ENCODE data around the gene MRPL12. TPM values are rescaled to one million over a fixed set of nuclear protein-coding genes. Genes with fewer than 3 reads are reported as not detected.
A peak's percentile ranks its signal among the peaks of the same experiment; 100 is the strongest.

Gene MRPL12
- polyA plus RNA-seq, 3 donors from 2014 or later = 43.1 to 79.4 (median 58.7) TPM

DNA sequence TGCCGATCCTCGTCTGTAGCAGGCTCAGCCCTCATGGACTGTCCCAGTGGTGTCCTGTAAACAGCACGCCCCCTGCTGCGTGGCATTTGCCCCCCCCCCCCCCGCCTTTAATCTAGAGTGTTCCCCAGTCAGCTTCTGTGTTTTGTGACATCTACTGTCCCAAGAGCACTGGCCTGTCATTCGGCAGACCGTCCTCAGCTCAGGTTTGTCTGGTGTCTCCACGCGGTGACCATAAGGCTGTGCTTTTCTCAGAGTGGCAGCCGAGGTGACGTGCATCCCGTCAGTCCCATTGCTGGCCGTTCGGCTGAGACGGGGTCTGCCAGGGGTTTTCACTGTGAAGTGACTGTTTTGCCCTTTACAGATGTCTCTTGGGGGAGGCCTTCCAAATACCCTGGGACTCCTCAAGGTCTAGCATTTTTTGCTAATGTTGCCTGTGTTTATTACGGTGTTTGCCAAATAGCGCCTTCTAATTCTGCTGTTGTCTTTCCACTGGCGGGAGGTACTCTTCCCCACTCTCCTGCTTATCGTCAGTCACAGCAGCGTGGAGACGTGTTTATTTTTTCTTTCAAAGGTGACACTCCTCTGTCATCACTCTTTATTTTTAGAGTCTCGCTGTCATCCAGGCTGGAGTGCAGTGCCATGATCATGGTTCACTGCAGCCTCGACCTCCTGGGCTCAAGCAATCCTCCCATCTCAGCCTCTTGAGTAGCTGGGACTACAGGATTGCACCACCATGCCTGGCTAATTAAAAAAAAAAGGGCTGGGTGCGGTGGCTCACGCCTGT is 5.7 kb upstream of the MRPL12 start:
- Mint-ChIP-seq H3K4me1 (peaks cover 12 to 13% of the 10 kb centered on the region in 2 donors), H3K9me3 (no peaks in the 10 kb centered on the region), H3K27me3 (ENCODE audit: low read depth in 3 of 3) (peaks cover 5% of the 10 kb centered on the region in 3 donors), H3K27ac (peak overlapping the region in 5 of 6 donors; percentile 17 to 60 (median 53)), H3K4me3 (no peak overlapping the region), H3K36me3 (peaks cover 0 to 10% (median 0%) of the 10 kb centered on the region in 3 donors)
- DNase-seq = no peak

DNA sequence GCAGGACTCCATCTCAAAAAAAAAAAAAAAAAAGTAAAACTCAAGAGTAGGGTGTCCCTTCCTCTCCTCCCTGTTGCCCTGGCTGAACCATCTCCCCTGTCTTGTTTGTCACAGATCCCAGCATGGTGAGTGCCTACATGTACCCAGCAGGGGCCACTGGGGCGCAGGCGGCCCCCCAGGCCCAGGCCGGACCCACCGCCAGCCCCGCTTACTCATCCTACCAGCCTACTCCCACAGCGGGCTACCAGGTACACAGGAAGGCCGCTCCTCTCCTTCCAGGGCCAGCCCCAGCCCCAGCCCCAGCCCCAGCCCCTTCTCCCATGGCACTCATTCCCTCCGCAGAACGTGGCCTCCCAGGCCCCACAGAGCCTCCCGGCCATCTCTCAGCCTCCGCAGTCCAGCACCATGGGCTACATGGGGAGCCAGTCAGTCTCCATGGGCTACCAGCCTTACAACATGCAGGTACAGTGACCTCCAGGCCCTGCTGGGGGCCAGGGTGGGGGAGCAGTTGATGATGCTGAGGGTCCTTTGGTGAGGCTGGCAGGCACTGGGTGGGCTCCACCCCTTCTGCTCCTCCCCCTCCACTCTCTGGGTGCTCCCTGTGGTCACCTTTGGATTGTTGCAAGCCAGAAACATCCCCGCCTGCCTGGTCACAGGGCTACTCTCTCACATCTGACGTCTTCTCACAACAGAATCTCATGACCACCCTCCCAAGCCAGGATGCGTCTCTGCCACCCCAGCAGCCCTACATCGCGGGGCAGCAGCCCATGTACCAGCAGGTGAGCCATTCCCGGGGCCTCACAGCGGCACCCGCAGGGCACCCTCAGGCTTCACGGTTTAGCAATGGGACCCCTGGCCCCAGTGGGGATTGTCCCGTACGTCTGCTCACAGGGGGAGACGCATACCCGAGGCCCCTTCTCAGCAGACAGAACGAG is 2.5 kb upstream of the MRPL12 start:
- Mint-ChIP-seq H3K36me3 (peaks cover 1 to 14% (median 3%) of the 10 kb centered on the region in 3 donors), H3K27me3 (ENCODE audit: low read depth in 3 of 3) (peaks cover 8 to 13% (median 8%) of the 10 kb centered on the region in 3 donors), H3K4me1 (peaks cover 18 to 22% of the 10 kb centered on the region in 2 donors), H3K9me3 (no peaks in the 10 kb centered on the region), H3K27ac (peak overlapping the region; percentile 34 to 98 (median 71)), H3K4me3 (peak overlapping the region in 4 of 5 donors; percentile 21 to 40 (median 22))
- DNase-seq = no peak

DNA sequence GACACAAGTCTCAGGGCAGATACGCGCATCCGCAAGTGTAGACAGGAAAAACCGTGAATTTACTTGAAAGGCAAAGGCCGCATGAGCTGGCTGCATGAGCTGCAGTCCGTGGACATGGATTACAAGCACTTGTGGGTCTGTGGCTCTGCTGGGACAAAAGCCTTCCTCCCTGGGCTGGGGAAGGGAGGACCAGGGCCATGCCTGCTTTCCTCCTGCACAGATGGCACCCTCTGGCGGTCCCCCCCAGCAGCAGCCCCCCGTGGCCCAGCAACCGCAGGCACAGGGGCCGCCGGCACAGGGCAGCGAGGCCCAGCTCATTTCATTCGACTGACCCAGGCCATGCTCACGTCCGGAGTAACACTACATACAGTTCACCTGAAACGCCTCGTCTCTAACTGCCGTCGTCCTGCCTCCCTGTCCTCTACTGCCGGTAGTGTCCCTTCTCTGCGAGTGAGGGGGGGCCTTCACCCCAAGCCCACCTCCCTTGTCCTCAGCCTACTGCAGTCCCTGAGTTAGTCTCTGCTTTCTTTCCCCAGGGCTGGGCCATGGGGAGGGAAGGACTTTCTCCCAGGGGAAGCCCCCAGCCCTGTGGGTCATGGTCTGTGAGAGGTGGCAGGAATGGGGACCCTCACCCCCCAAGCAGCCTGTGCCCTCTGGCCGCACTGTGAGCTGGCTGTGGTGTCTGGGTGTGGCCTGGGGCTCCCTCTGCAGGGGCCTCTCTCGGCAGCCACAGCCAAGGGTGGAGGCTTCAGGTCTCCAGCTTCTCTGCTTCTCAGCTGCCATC is 1.7 kb upstream of the MRPL12 start:
- Mint-ChIP-seq H3K36me3 (peaks cover 3 to 18% (median 5%) of the 10 kb centered on the region in 3 donors), H3K4me3 (peak overlapping the region; percentile 32 to 94 (median 88)), H3K27me3 (ENCODE audit: low read depth in 3 of 3) (peaks cover 8 to 19% (median 10%) of the 10 kb centered on the region in 3 donors), H3K4me1 (peaks cover 22% of the 10 kb centered on the region in 2 donors), H3K9me3 (no peaks in the 10 kb centered on the region), H3K27ac (peak overlapping the region; percentile 93 to 98 (median 96))
- no peak for DNase-seq

DNA sequence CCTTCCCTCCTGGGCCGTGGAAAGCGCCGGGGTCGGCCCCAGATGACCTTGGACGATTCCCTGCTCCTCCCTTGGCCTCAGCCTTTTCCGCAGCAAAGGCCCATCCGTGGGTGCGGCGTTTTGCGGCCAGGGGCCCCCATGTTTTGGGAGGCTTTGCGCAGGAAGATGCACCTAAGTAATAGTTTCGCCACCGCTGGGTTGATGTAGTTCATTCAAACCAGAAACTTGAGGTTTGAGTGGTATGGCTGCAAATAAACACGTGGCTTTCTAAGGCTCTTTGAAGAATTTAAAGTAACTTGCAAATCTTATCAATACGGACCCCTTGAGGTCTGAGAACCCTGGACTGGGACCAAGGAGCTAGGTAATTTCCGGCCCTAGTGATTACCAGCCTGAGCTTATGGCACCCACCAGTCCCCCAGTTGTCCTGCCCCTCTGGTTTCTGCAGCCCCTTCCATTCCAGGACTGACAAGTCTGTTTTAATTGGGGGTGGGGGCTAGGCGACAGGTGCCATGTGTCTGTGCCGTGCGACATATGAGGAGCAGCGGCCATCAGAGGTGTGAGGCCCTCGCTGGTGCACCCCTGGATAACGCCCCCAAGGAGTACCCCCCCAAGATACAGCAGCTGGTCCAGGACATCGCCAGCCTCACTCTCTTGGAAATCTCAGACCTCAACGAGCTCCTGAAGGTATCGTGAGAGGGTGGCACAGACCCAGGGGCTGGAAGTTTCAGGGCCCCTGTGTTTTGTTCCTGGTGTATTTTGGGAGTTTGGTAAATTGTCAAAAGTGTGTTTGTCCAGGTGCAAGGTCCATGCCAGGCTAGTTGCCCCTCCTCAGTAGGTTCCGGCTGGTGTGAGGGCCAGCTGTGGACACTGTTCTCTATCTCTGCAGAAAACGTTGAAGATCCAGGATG is 834 bp downstream of the MRPL12 start:
- H3K9me3 Mint-ChIP-seq = no peaks in the 10 kb centered on the region
- peaks cover 22% of the 10 kb centered on the region in 2 donors for H3K4me1 Mint-ChIP-seq
- H3K27ac Mint-ChIP-seq = peak overlapping the region; percentile 73 to 93 (median 86)
- peak overlapping the region; percentile 70 to 78 (median 76) for H3K4me3 Mint-ChIP-seq
- peaks cover 6 to 21% (median 10%) of the 10 kb centered on the region in 3 donors for H3K27me3 Mint-ChIP-seq (ENCODE audit: low read depth in 3 of 3)
- DNase-seq = peak; percentile 30 to 47 (median 36)
- H3K36me3 Mint-ChIP-seq = peaks cover 3 to 8% (median 5%) of the 10 kb centered on the region in 3 donors

DNA sequence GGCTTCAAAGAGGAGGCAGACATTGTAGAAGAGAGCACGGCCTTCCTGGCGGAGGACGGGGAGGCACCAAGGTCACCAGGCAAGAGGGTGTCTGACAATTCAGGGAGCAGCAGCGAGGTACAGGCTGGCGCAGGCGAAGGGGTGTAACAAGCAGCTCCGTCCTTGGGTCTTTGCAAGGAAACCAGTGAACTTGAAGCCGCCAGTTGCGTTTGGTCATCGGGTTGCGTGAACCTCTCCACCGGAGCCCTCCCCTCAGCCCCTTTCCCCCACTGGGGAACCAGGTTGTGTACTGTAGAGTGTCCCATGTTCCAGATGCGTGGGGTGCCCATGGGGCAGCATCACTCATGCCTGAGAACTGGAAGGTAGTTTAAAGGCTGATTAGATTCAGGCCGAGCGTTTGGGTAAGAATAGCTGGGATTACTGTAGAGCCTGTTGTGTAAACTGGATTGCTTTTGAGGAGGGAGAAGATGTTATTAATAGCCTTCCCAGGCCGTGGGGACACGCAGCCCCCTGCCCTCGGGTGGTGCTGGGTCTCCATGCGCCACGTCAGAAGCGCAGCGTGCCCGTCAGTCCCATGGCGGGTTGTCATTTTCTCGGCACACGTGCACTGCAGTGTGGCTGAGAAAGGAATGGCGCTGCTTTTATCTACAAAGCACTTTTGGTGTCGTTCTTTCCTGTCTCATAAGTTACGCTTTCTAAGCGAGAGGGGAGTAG is 2.5 kb downstream of the MRPL12 start:
- Mint-ChIP-seq H3K9me3 (no peaks in the 10 kb centered on the region), H3K27ac (peak overlapping the region in 3 of 6 donors; percentile 52 to 64 (median 57)), H3K4me3 (peak overlapping the region in 1 of 5 donors; percentile 34), H3K27me3 (ENCODE audit: low read depth in 3 of 3) (peaks cover 6 to 23% (median 10%) of the 10 kb centered on the region in 3 donors), H3K36me3 (peaks cover 3 to 8% (median 5%) of the 10 kb centered on the region in 3 donors), H3K4me1 (peaks cover 27 to 28% of the 10 kb centered on the region in 2 donors)
- no peak for DNase-seq

DNA sequence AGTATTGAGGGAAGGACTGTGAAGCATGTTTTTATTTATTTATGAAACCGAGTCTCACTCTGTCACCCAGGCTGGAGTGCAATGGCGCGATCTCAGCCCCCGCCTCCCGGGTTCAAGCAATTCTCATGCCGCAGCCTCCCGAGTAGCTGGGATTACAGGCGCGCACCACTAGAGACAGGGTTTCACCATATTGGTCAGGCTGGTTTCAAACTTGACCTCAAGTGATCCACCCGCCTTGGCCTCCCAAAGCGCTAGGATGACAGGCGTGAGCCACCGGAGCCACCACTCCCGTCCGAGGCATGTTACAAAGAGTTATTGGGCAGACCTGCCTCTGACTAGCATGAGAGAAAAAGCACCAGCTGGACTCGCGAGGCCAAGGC is 3.1 kb downstream of the MRPL12 start:
- H3K9me3 Mint-ChIP-seq = no peaks in the 10 kb centered on the region
- no peak for DNase-seq
- peaks cover 27 to 28% of the 10 kb centered on the region in 2 donors for H3K4me1 Mint-ChIP-seq
- peak overlapping the region in 4 of 6 donors; percentile 29 to 77 (median 49) for H3K27ac Mint-ChIP-seq
- H3K36me3 Mint-ChIP-seq = peaks cover 3 to 8% (median 5%) of the 10 kb centered on the region in 3 donors
- H3K27me3 Mint-ChIP-seq (ENCODE audit: low read depth in 3 of 3) = peaks cover 6 to 23% (median 10%) of the 10 kb centered on the region in 3 donors
- no peak overlapping the region for H3K4me3 Mint-ChIP-seq

DNA sequence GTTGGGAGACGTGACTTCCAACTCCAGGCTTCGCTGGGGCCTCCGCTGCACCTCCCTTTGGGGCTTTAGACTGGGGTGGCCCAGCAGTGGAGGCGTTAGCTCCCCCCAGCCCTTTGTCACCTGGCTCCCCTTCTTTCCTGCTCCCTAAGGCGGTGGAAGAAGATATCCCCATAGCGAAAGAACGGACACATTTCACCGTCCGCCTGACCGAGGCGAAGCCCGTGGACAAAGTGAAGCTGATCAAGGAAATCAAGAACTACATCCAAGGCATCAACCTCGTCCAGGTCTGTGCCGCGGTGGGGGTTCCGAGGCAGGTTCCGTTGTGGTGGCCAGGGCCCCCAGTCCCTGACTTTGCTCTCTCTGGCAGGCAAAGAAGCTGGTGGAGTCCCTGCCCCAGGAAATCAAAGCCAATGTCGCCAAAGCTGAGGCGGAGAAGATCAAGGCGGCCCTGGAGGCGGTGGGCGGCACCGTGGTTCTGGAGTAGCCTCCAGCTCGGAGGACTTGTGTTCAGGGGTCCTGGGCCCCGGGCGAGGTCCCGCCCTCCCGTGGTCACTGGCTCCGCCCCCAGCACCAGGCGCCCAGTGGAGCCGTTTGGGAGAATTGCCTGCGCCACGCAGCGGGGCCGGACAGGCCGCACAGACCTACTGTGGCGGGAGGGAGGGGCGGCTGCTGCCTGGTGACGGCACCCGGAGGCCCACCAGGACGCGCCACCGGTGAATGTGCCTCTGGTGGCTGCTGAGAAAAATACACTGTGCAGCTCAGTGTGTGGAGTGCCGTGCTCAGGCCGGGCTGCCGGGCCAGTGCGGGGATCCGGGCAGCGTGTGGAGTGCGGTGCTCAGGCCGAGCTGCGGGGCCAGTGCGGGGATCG is 3.8 kb downstream of the MRPL12 start:
- Mint-ChIP-seq H3K27me3 (ENCODE audit: low read depth in 3 of 3) (peaks cover 6 to 23% (median 10%) of the 10 kb centered on the region in 3 donors), H3K27ac (no peak overlapping the region), H3K4me1 (peaks cover 26 to 30% of the 10 kb centered on the region in 2 donors), H3K9me3 (no peaks in the 10 kb centered on the region), H3K36me3 (peaks cover 3 to 8% (median 5%) of the 10 kb centered on the region in 3 donors), H3K4me3 (no peak overlapping the region)
- no peak for DNase-seq

DNA sequence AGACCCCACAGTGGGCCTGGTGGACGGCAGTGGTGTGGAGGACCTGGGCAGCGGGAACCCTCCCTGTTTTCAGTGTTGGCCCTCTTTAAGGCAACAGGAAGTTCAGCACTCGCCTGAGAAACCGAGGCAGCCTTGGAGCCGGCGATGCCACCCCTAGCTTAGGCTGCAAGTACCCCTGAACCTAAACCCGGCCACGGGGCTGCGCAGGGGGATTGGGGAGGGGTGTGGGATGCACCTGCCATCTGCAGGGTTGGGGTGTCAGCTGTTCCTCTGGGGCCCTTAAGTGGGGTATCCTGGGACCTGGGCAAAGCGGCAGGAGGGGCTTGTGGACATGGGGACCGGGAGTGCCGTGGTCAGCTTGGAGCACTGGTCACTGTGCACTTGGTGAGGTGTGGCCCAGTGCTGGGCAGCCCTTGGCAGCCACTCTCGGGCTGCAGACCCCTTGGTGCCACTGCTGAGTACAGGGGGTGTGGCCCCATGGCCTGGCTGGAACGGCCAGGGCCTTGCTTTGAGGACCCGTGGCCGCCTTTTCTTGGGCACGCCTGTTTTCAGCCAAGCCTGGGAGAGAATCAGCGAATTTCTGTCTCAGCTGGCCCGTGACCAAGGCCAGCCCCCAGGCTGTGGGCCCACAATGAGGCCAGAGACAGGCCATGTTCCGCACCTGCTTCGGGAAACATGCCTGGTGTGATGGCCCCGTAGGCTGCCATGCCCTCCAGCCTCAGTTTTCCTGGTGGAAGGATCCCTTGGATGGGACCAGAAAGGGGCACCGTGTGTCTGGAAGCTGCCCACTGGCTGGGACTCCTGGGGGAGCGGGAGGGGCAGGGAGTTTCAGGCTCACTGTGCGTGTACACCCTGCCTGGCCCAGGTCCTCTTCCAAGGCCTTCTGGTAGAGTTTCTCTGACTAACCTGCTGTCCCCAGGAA is 4.8 kb downstream of the MRPL12 start:
- Mint-ChIP-seq H3K9me3 (no peaks in the 10 kb centered on the region), H3K27me3 (ENCODE audit: low read depth in 3 of 3) (peaks cover 0 to 22% (median 2%) of the 10 kb centered on the region in 3 donors), H3K4me1 (peaks cover 24% of the 10 kb centered on the region in 2 donors), H3K36me3 (peaks cover 3 to 8% (median 5%) of the 10 kb centered on the region in 3 donors), H3K27ac (no peak overlapping the region), H3K4me3 (no peak overlapping the region)
- DNase-seq = no peak

DNA sequence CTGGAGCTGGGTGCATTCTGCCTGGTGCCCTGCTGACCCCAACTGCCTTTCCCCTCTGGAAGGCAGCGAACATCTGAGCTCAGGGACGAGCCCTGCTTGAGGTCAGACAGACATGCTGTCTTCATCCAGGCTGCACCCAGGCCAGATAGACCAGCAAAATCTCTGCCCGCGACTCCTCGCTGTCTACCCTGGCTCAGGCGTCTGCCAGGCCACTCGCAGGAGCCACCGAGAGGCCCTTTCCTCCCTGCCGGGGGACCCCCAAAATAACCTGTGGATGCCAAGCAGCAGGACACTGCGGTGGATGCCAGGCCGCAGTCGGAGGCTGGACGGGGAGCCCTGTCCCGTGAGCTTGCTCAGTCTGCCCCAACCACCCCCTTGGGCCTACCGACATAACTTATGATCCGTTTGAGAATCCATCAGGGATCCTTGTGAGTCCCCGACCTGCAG is 5.6 kb downstream of the MRPL12 start:
- H3K4me3 Mint-ChIP-seq = no peak overlapping the region
- H3K36me3 Mint-ChIP-seq = peaks cover 3 to 8% (median 5%) of the 10 kb centered on the region in 3 donors
- H3K27ac Mint-ChIP-seq = no peak overlapping the region

More for the DNA sequence above, 5.6 kb downstream of the MRPL12 start:
- Mint-ChIP-seq H3K4me1 (peaks cover 26% of the 10 kb centered on the region in 2 donors), H3K27me3 (ENCODE audit: low read depth in 3 of 3) (peaks cover 0 to 21% (median 2%) of the 10 kb centered on the region in 3 donors), H3K9me3 (no peaks in the 10 kb centered on the region)
- DNase-seq = no peak
